ENCODE results near the gene TGFBRAP1.

Gene TGFBRAP1, protein sequence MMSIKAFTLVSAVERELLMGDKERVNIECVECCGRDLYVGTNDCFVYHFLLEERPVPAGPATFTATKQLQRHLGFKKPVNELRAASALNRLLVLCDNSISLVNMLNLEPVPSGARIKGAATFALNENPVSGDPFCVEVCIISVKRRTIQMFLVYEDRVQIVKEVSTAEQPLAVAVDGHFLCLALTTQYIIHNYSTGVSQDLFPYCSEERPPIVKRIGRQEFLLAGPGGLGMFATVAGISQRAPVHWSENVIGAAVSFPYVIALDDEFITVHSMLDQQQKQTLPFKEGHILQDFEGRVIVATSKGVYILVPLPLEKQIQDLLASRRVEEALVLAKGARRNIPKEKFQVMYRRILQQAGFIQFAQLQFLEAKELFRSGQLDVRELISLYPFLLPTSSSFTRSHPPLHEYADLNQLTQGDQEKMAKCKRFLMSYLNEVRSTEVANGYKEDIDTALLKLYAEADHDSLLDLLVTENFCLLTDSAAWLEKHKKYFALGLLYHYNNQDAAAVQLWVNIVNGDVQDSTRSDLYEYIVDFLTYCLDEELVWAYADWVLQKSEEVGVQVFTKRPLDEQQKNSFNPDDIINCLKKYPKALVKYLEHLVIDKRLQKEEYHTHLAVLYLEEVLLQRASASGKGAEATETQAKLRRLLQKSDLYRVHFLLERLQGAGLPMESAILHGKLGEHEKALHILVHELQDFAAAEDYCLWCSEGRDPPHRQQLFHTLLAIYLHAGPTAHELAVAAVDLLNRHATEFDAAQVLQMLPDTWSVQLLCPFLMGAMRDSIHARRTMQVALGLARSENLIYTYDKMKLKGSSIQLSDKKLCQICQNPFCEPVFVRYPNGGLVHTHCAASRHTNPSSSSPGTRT

DNA sequence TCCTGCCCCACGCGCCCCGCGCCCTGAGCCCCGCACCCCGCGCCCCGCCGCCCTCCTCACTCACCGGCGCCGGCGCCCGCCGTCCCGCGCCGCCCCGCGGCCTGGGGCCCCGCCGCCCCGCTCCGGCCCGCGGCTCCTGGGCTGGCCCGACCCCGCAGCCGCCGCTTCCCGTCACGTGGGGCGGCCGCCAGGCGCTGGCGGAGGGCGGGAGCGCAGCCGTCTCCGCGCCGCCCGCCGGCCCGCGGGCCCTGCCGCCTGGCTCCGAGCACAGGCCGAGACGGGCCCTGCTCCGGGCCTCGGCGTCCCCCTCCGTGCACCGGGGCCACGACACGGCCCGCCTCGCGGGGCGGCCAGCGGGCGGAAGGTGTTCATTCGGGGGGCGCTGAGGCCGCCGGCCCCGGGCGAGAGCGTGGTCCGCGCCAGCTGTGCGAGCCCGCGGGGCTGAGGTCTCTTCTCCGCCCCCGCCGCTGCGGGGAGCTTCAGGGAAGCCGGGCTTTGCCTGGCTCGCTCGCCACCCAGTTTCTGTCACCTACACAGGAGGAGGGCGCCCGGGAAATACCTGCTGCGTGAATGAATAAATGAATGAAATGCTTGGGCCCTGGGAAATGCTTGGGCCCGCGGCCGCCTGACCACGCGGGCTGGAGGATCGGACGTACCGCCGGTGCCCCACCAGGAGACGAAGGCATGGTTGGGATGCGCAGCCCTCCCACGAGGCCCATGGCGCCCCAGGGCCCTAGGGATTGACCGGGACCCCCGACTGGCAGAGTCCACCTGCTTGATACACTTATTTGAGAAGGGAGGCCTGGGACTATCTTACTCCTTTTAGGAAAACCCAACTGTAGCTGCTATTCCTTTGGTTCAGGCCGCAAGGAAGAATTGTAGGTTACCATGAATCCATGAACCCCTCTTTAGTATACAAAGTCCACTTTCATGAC, at the start of gene TGFBRAP1:
Gene TGFBRAP1 (minus strand): TSS at position 175 of the 935 bp plus-strand sequence. CDS start 21,434 bp downstream, outside the sequence.
- DNase-seq (ENCODE audit: insufficient read length, low spot score) (peak; percentile 41), FAIRE-seq (no peak)

DNA sequence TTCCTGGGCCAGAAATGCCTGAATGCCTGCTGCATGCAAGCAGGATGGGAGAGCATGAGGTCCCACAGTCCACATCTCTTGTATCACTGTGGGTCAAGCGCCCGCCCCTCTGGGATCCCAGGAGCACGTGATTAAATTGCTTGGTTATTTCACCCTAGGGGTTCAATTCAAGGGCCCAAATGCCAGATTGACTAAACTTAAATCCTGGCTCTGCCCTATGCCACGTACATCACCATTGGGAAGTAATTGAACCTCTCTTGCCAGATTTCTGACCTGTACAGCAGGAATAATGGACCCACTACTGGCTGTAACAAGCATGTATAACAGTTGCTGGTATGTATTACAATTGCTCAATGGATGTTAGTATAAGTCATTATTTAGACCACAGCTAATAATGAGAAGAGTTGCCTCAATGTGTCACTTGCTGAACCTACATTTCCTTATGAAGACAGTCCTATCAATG, 49.4 kb upstream of the TGFBRAP1 start:
- DNase-seq (ENCODE audit: insufficient read length, low spot score) = no peak
- no peak for FAIRE-seq

DNA sequence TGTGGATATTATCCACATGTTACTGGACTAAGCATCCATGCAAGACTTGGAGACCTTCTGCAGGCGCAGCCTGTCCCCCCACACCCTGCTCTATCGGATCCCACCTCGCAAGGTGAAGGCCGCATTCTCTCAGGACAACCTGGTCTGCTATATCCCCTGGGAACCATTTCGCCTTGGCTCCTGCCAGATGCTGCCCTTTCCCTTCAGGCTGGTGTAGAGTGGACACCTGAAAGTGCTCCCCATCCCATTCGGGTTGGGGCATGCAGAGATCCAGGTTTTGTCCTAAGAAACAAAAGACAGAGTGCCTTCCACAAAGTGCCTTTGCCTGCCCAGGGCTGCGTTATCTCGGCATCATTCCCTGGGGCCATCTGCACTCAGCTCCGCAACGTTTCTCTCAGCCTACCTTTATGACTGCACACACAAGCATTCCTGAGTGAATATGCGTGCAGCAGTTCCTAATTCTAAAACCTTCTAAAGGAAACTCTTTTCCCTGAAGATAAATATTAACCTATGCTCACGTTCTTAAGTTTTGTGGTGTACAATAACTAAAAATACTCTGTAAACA, 48.8 kb upstream of the TGFBRAP1 start:
- FAIRE-seq (no peak), DNase-seq (ENCODE audit: insufficient read length, low spot score) (no peak)

DNA sequence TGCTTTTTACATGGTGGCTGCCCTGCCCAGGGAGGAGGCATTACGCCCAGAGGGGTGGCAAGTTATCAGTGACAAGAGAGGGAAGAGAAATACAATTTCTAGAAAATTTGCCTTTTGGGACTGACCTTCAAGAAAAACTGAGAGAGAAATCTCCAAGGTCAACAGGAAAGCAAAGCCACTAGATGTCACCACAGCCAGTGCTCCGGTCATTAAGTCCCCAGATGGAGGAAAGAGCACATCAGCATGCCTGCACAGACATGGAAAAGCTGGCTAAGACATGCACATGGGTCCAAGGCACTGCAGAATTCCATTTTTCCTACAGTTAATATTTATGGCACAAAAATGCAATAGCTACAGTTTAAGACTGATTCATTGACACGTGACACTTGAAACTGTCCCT, 48.3 kb upstream of the TGFBRAP1 start:
- no peak for FAIRE-seq
- no peak for DNase-seq (ENCODE audit: insufficient read length, low spot score)

- no peak for FAIRE-seq
Measured at GRCh38 chr2:105376789-105377240, 47.3 kb upstream of the TGFBRAP1 start.

GRCh38 chr2:105376010-105376409, 46.5 kb upstream of the TGFBRAP1 start:
- DNase-seq (ENCODE audit: insufficient read length, low spot score) (no peak), FAIRE-seq (no peak)

More at GRCh38 chr2:105376789-105377240, 47.3 kb upstream of the TGFBRAP1 start:
- no peak for DNase-seq (ENCODE audit: insufficient read length, low spot score)

DNA sequence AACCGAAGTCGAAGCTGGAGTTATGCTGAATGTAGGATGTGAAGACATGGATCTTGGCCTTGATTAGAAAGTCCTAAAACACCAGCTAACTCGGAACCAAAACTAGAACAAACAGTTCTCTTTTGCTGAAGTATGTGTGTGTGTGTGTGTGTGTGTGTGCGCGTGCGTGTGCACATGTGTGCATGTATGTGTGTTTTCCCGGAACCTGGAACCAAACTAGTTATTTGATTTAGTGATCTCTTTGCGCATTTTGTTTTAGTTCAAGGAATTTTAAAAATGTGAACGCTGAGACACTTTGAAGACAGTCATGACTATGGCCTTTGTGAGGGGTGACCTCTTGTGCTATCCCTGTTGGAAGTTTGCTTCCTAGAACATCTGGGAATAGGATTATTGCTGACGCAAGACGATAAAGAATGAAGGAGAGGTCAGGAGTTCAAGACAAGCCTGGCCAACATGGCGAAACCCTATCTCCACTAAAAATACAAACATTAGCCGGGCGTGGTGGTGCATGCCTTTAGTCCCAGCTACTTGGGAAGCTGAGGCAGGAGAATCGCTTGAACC, 45.5 kb upstream of the TGFBRAP1 start:
- DNase-seq (ENCODE audit: insufficient read length, low spot score) (no peak), FAIRE-seq (no peak)

- DNase-seq (ENCODE audit: insufficient read length, low spot score) (no peak), FAIRE-seq (no peak)
Measured at GRCh38 chr2:105373895-105374401, 44.4 kb upstream of the TGFBRAP1 start.

GRCh38 chr2:105373344-105373781, 43.8 kb upstream of the TGFBRAP1 start:
- no peak for DNase-seq (ENCODE audit: insufficient read length, low spot score)
- FAIRE-seq = no peak

DNA sequence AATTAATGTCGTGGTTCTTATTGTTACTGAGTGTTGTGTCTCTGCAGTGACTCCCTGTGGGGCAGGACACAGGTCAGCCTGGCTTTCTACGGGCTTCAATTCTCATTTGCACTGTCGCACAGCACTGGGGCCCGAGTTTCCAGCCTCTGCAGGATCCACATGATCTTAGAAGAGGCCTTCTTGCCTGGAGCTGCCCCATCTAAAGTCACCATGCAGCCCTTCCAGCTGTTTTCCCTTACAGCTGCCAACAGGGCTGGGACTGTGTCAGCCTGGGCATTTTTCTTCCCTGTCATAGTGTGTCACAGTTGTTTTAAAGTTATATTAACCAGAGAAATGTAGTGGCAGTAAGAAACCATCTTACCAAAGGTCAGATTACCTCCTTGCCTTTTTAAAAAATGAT, 42.3 kb upstream of the TGFBRAP1 start:
- no peak for FAIRE-seq
- DNase-seq (ENCODE audit: insufficient read length, low spot score) = no peak

DNA sequence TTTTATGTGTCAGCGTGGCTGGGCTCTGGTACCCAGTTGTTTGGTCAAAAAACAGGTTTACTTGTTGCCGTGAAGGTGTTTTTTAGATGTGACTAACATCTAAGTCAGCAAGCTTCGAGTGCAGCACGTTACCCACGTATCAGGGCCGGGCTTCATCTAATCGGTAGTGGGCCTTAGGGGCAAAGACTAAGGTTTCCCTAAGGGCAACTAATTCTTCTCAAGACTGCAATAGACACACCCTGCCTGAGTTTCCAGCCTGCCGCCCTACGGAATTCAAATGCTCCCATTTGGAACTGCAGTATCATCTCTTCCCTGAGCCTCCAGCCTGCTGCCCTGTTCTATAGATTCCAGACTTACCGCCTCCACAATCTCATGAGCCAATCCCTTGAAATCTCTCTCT, 41.6 kb upstream of the TGFBRAP1 start:
- FAIRE-seq (no peak), DNase-seq (ENCODE audit: insufficient read length, low spot score) (no peak)

- FAIRE-seq (peak; percentile 77), DNase-seq (ENCODE audit: insufficient read length, low spot score) (peak; percentile 56)
Measured at GRCh38 chr2:105369777-105370690, 40.5 kb upstream of the TGFBRAP1 start.

DNA sequence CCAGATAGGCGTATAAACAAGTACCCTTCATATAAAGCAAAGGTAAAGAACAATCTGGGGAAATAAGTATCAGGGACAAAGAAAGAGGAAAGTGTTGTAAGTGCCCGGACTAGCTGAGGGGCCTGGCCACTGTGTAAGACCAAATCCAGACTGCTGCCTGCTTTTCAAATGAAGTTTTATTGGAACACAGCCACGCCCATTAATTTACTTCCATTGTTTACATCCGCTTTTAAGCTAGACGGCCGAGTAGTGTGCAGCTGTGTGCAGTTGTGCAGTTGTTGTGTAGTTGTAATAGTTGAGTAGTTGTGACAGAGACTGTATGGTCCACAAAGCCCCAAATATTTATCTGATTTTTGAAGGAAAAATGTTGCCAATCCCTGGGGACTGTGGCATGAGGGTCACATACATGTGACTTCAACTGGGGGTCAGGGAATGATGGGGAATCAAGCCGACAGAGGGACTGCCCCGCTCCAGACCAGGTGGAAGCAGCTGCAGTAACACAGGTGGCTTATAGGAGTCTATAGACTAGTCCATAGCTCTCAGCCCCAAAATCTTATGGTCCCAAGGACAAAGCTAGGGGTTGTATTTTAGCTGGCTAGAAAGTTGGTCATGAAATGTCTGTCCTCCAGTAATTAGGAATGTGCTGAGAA, 39.3 kb upstream of the TGFBRAP1 start:
- FAIRE-seq (no peak), DNase-seq (ENCODE audit: insufficient read length, low spot score) (no peak)

DNA sequence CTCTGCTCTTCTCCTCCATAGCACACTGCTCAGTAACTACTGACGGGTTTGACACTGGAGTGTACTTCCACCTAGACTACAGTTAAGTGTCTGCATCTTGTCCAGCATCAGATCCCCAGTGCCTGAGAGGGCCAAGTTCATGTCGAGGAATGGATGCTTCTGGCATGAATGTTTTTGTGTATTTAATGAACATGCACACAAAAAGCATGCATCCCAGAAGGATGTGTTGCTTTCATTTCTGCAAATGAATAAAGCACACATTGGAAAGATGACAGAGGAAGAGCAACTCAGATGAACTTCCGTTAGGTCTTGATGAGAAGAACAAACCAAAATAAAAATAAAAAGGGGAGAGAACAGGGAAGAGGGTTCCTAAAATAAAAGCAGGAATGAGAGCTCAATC, 35.7 kb upstream of the TGFBRAP1 start:
- no peak for FAIRE-seq

DNA sequence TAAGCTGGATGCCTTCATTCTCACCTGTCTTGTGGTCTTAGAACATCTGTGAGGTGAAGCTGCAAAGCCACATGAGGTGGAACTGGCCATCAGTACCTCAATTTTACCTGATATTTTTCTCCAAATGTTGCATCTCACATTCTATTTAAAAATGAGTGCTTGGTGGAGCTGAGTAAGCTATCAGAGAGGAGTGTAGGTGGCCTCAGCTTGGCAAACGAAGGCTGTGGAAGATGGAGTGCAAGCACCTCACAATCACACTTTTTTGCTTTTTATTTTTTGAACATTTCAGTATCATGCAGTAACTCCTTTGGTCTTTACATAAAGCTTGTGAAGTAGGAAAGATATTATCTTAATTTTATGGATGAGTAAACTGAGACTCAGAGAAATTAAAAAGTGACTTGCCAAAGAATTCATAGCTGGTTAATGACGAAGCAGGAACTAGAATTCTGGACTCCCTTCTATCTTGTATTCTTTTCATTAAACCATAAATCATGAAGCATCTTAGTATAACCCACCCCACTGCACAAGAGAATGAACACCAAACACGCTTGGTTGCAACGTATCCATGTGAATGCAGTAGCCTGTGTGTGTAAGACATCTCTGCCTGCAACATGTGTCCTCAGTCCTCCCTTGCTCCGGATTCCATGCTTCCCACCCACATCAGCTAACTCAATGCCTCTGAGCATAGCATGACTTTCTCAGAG, 35.1 kb upstream of the TGFBRAP1 start:
- no peak for DNase-seq (ENCODE audit: insufficient read length, low spot score)
- no peak for FAIRE-seq

More for the DNA sequence above, 35.7 kb upstream of the TGFBRAP1 start:
- DNase-seq (ENCODE audit: insufficient read length, low spot score) = no peak

- DNase-seq (ENCODE audit: insufficient read length, low spot score) = no peak
- FAIRE-seq = no peak
Measured at GRCh38 chr2:105362862-105363591, 33.5 kb upstream of the TGFBRAP1 start.
